ENCODE results near the gene ADAMTS16. TPM values are rescaled to one million over a fixed set of nuclear protein-coding genes. Genes with fewer than 3 reads are reported as not detected.

Gene ADAMTS16
- total and polyA plus RNA-seq, 9 of the 15 experiments (the other 6 are each of a cell fraction or from before 2014, with no cell fraction given), result not detected

GRCh38 chr5:5149154-5149553, 9.0 kb downstream of the ADAMTS16 start:
- Histone ChIP-seq H3K4me1 (replicated peaks in 1 of 2; ENCODE audit: control insufficient read depth in 2 of 2, insufficient read depth in 2 of 2, low read length in 2 of 2) (no peaks in the 10 kb centered on the region), H3K27ac (ENCODE audit: extremely low read depth, low read depth, low read length) (no peak overlapping the region), H3K9ac (ENCODE audit: insufficient read depth in 1 of 2, low read depth in 2 of 2, low read length in 2 of 2) (no peak overlapping the region), H3K79me2 (ENCODE audit: control insufficient read depth, insufficient read depth, low read length) (no peaks in the 10 kb centered on the region), H3K27me3 (ENCODE audit: control insufficient read depth in 2 of 2, insufficient read depth in 2 of 2, low read length in 2 of 2) (no peaks in the 10 kb centered on the region; a peak in 1 of 5 replicates), H3K4me3 (no peak overlapping the region), H4K20me1 (replicated peaks; ENCODE audit: control insufficient read depth, insufficient read depth, low read length) (no peaks in the 10 kb centered on the region), H3K9me1 (ENCODE audit: control insufficient read depth, insufficient read depth, low read length) (no peaks in the 10 kb centered on the region), H3K9me3 (replicated peaks; ENCODE audit: control insufficient read depth, insufficient read depth, low read depth, low read length) (no peaks in the 10 kb centered on the region), H2AFZ (ENCODE audit: low read depth, low read length) (no peak overlapping the region), H3K4me2 (ENCODE audit: insufficient read depth, low read length) (no peak overlapping the region), H3K36me3 (ENCODE audit: control insufficient read depth, insufficient read depth, low read length) (no peaks in the 10 kb centered on the region)
- FAIRE-seq (no peak), DNase-seq (ENCODE audit: extremely low read depth in 1 of 4, low spot score in 3 of 4) (no peak), ATAC-seq (no peak)
- in situ Hi-C loops (cut with MboI), result loop anchor here (5.0 kb wide), 1 partner anchor 253 kb away; no protein-coding TSS in a partner anchor
- BruUV-seq (replicated peaks), result no TSS peak
- intact Hi-C loops (cut with micrococcal nuclease), result no loop called here
- 0% methylated on average over 1 of the region's 1 CpG for WGBS (ENCODE audit: insufficient coverage, low coverage, missing lambda C conversion rate)
- ChIA-PET POLR2A (no interaction called here), CTCF (ENCODE audit: low intra/inter-chr PET ratio) (no interaction called here)
- TF ChIP-seq POLR3G (IDR thresholded peaks at IDR 0.05; ENCODE audit: extremely low read depth, insufficient read length, insufficient replicate concordance) (no peak), GABPB1 (CRISPR knock-in tag; IDR thresholded peaks at IDR 0.05) (no peak), TEAD1 (CRISPR knock-in tag; IDR thresholded peaks at IDR 0.05) (no peak), SIN3B (IDR thresholded peaks at IDR 0.05; ENCODE audit: low read depth) (no peak), KDM5B (IDR thresholded peaks at IDR 0.05; ENCODE audit: insufficient replicate concordance, low read depth, low read length) (no peak), MITF (IDR thresholded peaks at IDR 0.05) (no peak), DPF2 (IDR thresholded peaks at IDR 0.05) (no peak), MXD1 (CRISPR knock-in tag; IDR thresholded peaks at IDR 0.05; ENCODE audit: borderline replicate concordance, poor library complexity, severe bottlenecking) (no peak), GTF2E2 (tag; IDR thresholded peaks at IDR 0.05) (no peak), ATF6 (CRISPR knock-in tag; IDR thresholded peaks at IDR 0.05) (no peak), UBTF (IDR thresholded peaks at IDR 0.05; ENCODE audit: borderline replicate concordance in 1 of 2, low read depth in 2 of 2, low read length in 2 of 2) (no peak), TARDBP (IDR thresholded peaks at IDR 0.05) (no peak), SRF (CRISPR knock-in tag; IDR thresholded peaks at IDR 0.05) (no peak), SUPT5H (IDR thresholded peaks at IDR 0.05) (no peak), HDAC6 (IDR thresholded peaks at IDR 0.05; ENCODE audit: low read depth, low read length) (no peak), RUNX1 (IDR thresholded peaks at IDR 0.05; ENCODE audit: low read depth) (no peak)
